ENCODE measurements around the gene SYCP3.

Gene SYCP3

DNA sequence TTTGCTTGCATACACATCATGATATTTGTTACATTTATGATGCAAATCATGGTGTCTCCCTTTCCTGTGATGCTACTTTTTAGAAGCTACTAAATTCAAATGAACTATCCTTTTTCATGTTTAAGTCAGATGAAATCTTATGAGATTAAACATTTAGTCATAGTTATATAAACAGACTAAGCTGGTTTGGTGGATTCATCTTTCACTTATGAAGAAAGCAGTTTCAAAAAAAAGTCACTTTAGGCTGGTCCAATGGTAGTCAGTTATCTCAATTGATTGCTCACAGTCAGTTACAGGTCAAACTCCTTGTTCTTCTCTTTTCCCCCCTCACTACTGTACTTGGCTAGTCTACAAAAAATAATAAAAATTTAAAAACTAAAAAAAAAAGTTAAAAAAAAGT lies 19.7 kb downstream of the SYCP3 start:
- Mint-ChIP-seq H3K27ac (no peak overlapping the region), H3K4me3 (no peak overlapping the region), H3K9me3 (no peaks in the 10 kb centered on the region), H3K36me3 (ENCODE audit: low read depth) (peaks cover 14% of the 10 kb centered on the region), H3K4me1 (no peaks in the 10 kb centered on the region), H3K27me3 (ENCODE audit: low read depth) (no peaks in the 10 kb centered on the region)
- TF ChIP-seq CTCF (IDR thresholded peaks at IDR 0.05; ENCODE audit: unreplicated experiment in 3 of 3), result no peak

GRCh38 chr12:101714877-101715444 lies 24.3 kb downstream of the SYCP3 start:
- H3K4me3 Mint-ChIP-seq, result no peak overlapping the region
- no peak for TF ChIP-seq CTCF (IDR thresholded peaks at IDR 0.05; ENCODE audit: unreplicated experiment in 3 of 3)
- H3K27me3 Mint-ChIP-seq (ENCODE audit: low read depth), result no peaks in the 10 kb centered on the region
- H3K27ac Mint-ChIP-seq, result peak overlapping the region in 1 of 3 experiments; percentile 30
- peaks cover 12% of the 10 kb centered on the region for H3K4me1 Mint-ChIP-seq
- H3K9me3 Mint-ChIP-seq, result no peaks in the 10 kb centered on the region
- peaks cover 18% of the 10 kb centered on the region for H3K36me3 Mint-ChIP-seq (ENCODE audit: low read depth)

GRCh38 chr12:101713930-101714329 lies 25.3 kb downstream of the SYCP3 start:
- Mint-ChIP-seq H3K9me3 (peaks cover 4% of the 10 kb centered on the region), H3K27ac (peak overlapping the region; percentile 71 to 93 (median 84)), H3K27me3 (ENCODE audit: low read depth) (no peaks in the 10 kb centered on the region), H3K36me3 (ENCODE audit: low read depth) (peaks cover 23% of the 10 kb centered on the region), H3K4me3 (no peak overlapping the region), H3K4me1 (peaks cover 12% of the 10 kb centered on the region)
- TF ChIP-seq CTCF (IDR thresholded peaks at IDR 0.05; ENCODE audit: unreplicated experiment in 3 of 3), result no peak

DNA sequence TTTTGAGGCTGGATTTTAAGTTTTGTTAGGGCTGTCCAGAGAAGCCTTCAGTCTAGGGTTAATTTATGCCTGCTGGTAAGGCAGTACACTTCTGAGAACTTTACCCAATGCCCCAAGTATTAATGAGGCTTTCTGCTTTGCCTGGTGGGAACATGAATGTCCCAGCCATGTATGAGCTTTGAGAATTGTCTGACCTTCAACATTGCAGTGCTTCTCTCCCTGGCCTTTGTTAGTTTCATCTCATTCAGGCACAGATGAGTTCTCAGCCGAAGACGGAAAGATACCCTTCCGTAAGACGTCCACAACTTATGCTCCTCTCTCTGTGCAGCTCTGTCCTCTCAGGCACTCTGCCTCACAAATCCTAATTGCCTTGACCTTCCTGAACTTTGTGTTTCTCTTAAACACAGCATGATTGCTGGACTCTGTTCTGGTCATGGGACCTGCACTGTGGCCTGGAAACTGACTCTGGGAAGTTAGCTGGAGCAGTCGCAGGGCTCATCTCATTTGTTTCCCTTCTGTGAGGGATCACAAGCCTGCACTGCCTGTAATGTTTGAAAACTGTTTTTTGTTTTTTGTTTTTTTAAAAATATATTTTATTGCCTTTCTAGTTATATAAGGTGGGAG lies 26.1 kb downstream of the SYCP3 start:
- Mint-ChIP-seq H3K27ac (peak overlapping the region; percentile 71 to 93 (median 84)), H3K4me3 (peak overlapping the region; percentile 14 to 72 (median 31)), H3K27me3 (ENCODE audit: low read depth) (no peaks in the 10 kb centered on the region), H3K36me3 (ENCODE audit: low read depth) (peaks cover 23% of the 10 kb centered on the region), H3K4me1 (peaks cover 12% of the 10 kb centered on the region), H3K9me3 (peaks cover 4% of the 10 kb centered on the region)
- no peak for TF ChIP-seq CTCF (IDR thresholded peaks at IDR 0.05; ENCODE audit: unreplicated experiment in 3 of 3)

- H3K4me3 Mint-ChIP-seq, result no peak overlapping the region
- H3K27me3 Mint-ChIP-seq (ENCODE audit: low read depth), result no peaks in the 10 kb centered on the region
- H3K9me3 Mint-ChIP-seq, result peaks cover 4% of the 10 kb centered on the region
- TF ChIP-seq CTCF (IDR thresholded peaks at IDR 0.05; ENCODE audit: unreplicated experiment in 3 of 3), result no peak
- peaks cover 18% of the 10 kb centered on the region for H3K36me3 Mint-ChIP-seq (ENCODE audit: low read depth)
- peaks cover 12% of the 10 kb centered on the region for H3K4me1 Mint-ChIP-seq
- H3K27ac Mint-ChIP-seq, result peak overlapping the region in 1 of 3 experiments; percentile 64
Observed at GRCh38 chr12:101710288-101710687, 29.0 kb downstream of the SYCP3 start.
